Stimulated activated CD8-positive, alpha-beta memory T cell treated with anti-CD3 and anti-CD28 coated beads, Interleukin-7, amount 100 ng/mL, for 4 hours (primary cell): ENCODE results near the gene CHGA.

Source experiments
- DNase-seq, 2 donors: peaks; one replicate each; pipeline ENCODE4 v3.0.0-alpha.2; 2020; ENCODE audit warnings: low read depth in 2 of 2

Gene CHGA

GRCh38 chr14:92930737-92931602, 8.0 kb downstream of the CHGA start:
- DNase-seq = no peak

GRCh38 chr14:92931681-92932447, 8.9 kb downstream of the CHGA start:
- no peak for DNase-seq

- DNase-seq = no peak
These were observed 9.8 kb downstream of the CHGA start for GRCh38 chr14:92932448-92933395.

- DNase-seq = no peak
These were observed 10.5 kb downstream of the CHGA start for GRCh38 chr14:92933481-92933880.

GRCh38 chr14:92934196-92935085, 11.5 kb downstream of the CHGA start:
- no peak for DNase-seq

GRCh38 chr14:92935446-92935845, 12.5 kb downstream of the CHGA start:
- DNase-seq = no peak

- no peak for DNase-seq
These were observed 13.1 kb downstream of the CHGA start for GRCh38 chr14:92936085-92936484.

GRCh38 chr14:92937051-92937937, 14.3 kb downstream of the CHGA start:
- no peak for DNase-seq

- DNase-seq = no peak
These were observed 15.4 kb downstream of the CHGA start for GRCh38 chr14:92938235-92938875.

- DNase-seq = no peak
These were observed 16.1 kb downstream of the CHGA start for GRCh38 chr14:92938890-92939671.

- DNase-seq = no peak
These were observed 16.7 kb downstream of the CHGA start for GRCh38 chr14:92939699-92940098.

GRCh38 chr14:92940543-92940942, 17.6 kb downstream of the CHGA start:
- DNase-seq = no peak

GRCh38 chr14:92941531-92941930, 18.6 kb downstream of the CHGA start:
- DNase-seq = no peak

GRCh38 chr14:92942136-92942535, 19.2 kb downstream of the CHGA start:
- DNase-seq = no peak

GRCh38 chr14:92942576-92942975, 19.6 kb downstream of the CHGA start:
- DNase-seq = no peak

- DNase-seq = no peak
These were observed 20.2 kb downstream of the CHGA start for GRCh38 chr14:92942976-92943710.

- DNase-seq = no peak
These were observed 21.1 kb downstream of the CHGA start for GRCh38 chr14:92943855-92944570.
